Thyroid gland (tissue), 4 donors: ENCODE results near the gene CACNA1B.

ENCODE experiments used
- CTCF ChIP-seq, 6 experiments: fragments of 200-600 bp in 3 of 6; fragments of 450-650 bp in 3 of 6; sonication (generic) in 3 of 6; IDR thresholded peaks; one replicate each; pipeline ENCODE4 v1.5.1; 2016 to 2019; ENCODE audit warnings: antibody characterized with exemption in 6 of 6, mild to moderate bottlenecking in 2 of 6, inconsistent platforms in 1 of 6, moderate library complexity in 1 of 6
- POLR2A ChIP-seq, 2 donors: fragments of 450-650 bp; IDR thresholded peaks; one replicate each; pipeline ENCODE4 v1.6.1; 2017; ENCODE audit warnings: antibody characterized with exemption in 2 of 2, mild to moderate bottlenecking in 2 of 2, moderate library complexity in 1 of 2

- no peak for TF ChIP-seq CTCF (IDR thresholded peaks at IDR 0.05)
- no peak for TF ChIP-seq POLR2A (IDR thresholded peaks at IDR 0.05)
Measured at GRCh38 chr9:137918331-137919094, 40.9 kb downstream of the CACNA1B start.
